ENCODE measurements around the gene C9orf152. TPM values are rescaled to one million over a fixed set of nuclear protein-coding genes. Genes with fewer than 3 reads are reported as not detected.
A peak's percentile ranks its signal among the peaks of the same experiment; 100 is the strongest.
"Not testable (repeated sequence)": the region's sequence is repeated elsewhere in the genome, so short reads cannot be mapped to it uniquely, and the experiment has no call there.

C9orf152 gene
- total RNA-seq (2014; rRNA removed; shearing (Covaris generic)) = not detected in 2 replicates
- polyA plus RNA-seq (2014; cell fraction: nucleus; rRNA removed) = not detected in 2 replicates

- DNase-seq (ENCODE audit: extremely low read depth, low read depth) = no peak
These were observed at the start of gene C9orf152 for GRCh38 chr9:110208031-110208430. C9orf152 (minus strand) TSS chr9:110208159; CDS start chr9:110207579, 580 bp downstream.

GRCh38 chr9:110257097-110257841 lies 49.3 kb upstream of the C9orf152 start:
- DNase-seq (ENCODE audit: extremely low read depth, low read depth) = peak; percentile 47

- peak; percentile 97 for DNase-seq (ENCODE audit: extremely low read depth, low read depth)
These were observed 48.6 kb upstream of the C9orf152 start, which contains the start of gene TXN for GRCh38 chr9:110256380-110257096. TXN (minus strand) TSS chr9:110256507; CDS start chr9:110256435, 72 bp downstream.

GRCh38 chr9:110255463-110256379 lies 47.8 kb upstream of the C9orf152 start:
- DNase-seq (ENCODE audit: extremely low read depth, low read depth) = peak; percentile 45

GRCh38 chr9:110255034-110255462 lies 47.1 kb upstream of the C9orf152 start:
- DNase-seq (ENCODE audit: extremely low read depth, low read depth) = no peak

GRCh38 chr9:110254500-110254899 lies 46.5 kb upstream of the C9orf152 start:
- DNase-seq (ENCODE audit: extremely low read depth, low read depth) = no peak

GRCh38 chr9:110252509-110253139 lies 44.7 kb upstream of the C9orf152 start:
- DNase-seq (ENCODE audit: extremely low read depth, low read depth) = no peak

GRCh38 chr9:110251770-110252169 lies 43.8 kb upstream of the C9orf152 start:
- DNase-seq (ENCODE audit: extremely low read depth, low read depth) = not testable (repeated sequence)

GRCh38 chr9:110251212-110251611 lies 43.3 kb upstream of the C9orf152 start:
- no peak for DNase-seq (ENCODE audit: extremely low read depth, low read depth)

GRCh38 chr9:110249603-110250002 lies 41.6 kb upstream of the C9orf152 start:
- DNase-seq (ENCODE audit: extremely low read depth, low read depth) = no peak

GRCh38 chr9:110248361-110248760 lies 40.4 kb upstream of the C9orf152 start:
- no peak for DNase-seq (ENCODE audit: extremely low read depth, low read depth)

- DNase-seq (ENCODE audit: extremely low read depth, low read depth) = no peak
These were observed 38.3 kb upstream of the C9orf152 start for GRCh38 chr9:110246214-110246613.

- DNase-seq (ENCODE audit: extremely low read depth, low read depth) = no peak
These were observed 36.7 kb upstream of the C9orf152 start for GRCh38 chr9:110244616-110245015.

GRCh38 chr9:110241858-110242321 lies 33.9 kb upstream of the C9orf152 start:
- no peak for DNase-seq (ENCODE audit: extremely low read depth, low read depth)

GRCh38 chr9:110241260-110241857 lies 33.4 kb upstream of the C9orf152 start:
- no peak for DNase-seq (ENCODE audit: extremely low read depth, low read depth)

- no peak for DNase-seq (ENCODE audit: extremely low read depth, low read depth)
These were observed 32.2 kb upstream of the C9orf152 start for GRCh38 chr9:110240198-110240597.

- DNase-seq (ENCODE audit: extremely low read depth, low read depth) = no peak
These were observed 20.4 kb upstream of the C9orf152 start for GRCh38 chr9:110228321-110228720.

- DNase-seq (ENCODE audit: extremely low read depth, low read depth) = no peak
These were observed 16.6 kb upstream of the C9orf152 start for GRCh38 chr9:110224583-110224982.

- no peak for DNase-seq (ENCODE audit: extremely low read depth, low read depth)
These were observed 12.8 kb upstream of the C9orf152 start for GRCh38 chr9:110220809-110221208.
